Smooth muscle cell (in vitro differentiated cells): ENCODE results near the gene ZBTB24. TPM values are rescaled to one million over a fixed set of nuclear protein-coding genes. Genes with fewer than 3 reads are reported as not detected.
"Not testable (repeated sequence)": the region's sequence is repeated elsewhere in the genome, so short reads cannot be mapped to it uniquely, and the experiment has no call there.

Source experiments
- DNase-seq: peaks from one replicate; lab custom pipeline; 2025; ENCODE audit not compliant: unreplicated experiment; lab: John Stamatoyannopoulos, UW
- H2AFZ ChIP-seq: fragments of 200-600 bp; sonication (generic); 2 replicates; pipeline ENCODE4 v1.6.0; 2016; ENCODE audit warnings: antibody characterized with exemption, low read depth, mild to moderate bottlenecking
- H3F3A ChIP-seq: fragments of 200-600 bp; sonication (generic); 2 replicates; pipeline ENCODE4 v1.6.0; 2017; ENCODE audit warnings: antibody characterized with exemption, low read depth
- H3K27ac ChIP-seq: fragments of 200-600 bp; sonication (generic); 2 replicates; pipeline ENCODE4 v1.5.1; 2016; ENCODE audit warnings: low read depth, mild to moderate bottlenecking
- H3K27me3 ChIP-seq: fragments of 200-600 bp; sonication (generic); 2 replicates; pipeline ENCODE4 v1.6.1; 2016; ENCODE audit warnings: low read depth, mild to moderate bottlenecking
- H3K36me3 ChIP-seq: fragments of 200-600 bp; sonication (generic); 2 replicates; pipeline ENCODE4 v1.5.1; 2016; ENCODE audit warnings: low read depth
- H3K4me1 ChIP-seq: fragments of 200-600 bp; sonication (generic); 2 replicates; pipeline ENCODE4 v1.5.1; 2016; ENCODE audit warnings: low read depth
- H3K4me2 ChIP-seq: fragments of 200-600 bp; sonication (generic); 2 replicates; pipeline ENCODE4 v1.6.0; 2016; ENCODE audit warnings: mild to moderate bottlenecking
- H3K4me3 ChIP-seq: fragments of 200-600 bp; sonication (generic); 2 replicates; pipeline ENCODE4 v1.5.1; 2016; ENCODE audit warnings: mild to moderate bottlenecking
- H3K79me2 ChIP-seq: fragments of 200-600 bp; sonication (generic); 2 replicates; pipeline ENCODE4 v1.6.0; 2016; ENCODE audit warnings: low read depth, mild to moderate bottlenecking
- H3K9ac ChIP-seq: fragments of 200-600 bp; sonication (generic); 2 replicates; pipeline ENCODE4 v1.6.0; 2016; ENCODE audit warnings: low read depth
- H3K9me3 ChIP-seq: fragments of 200-600 bp; sonication (generic); replicated peaks from 2 replicates; pipeline ENCODE4 v1.5.1; 2016; ENCODE audit warnings: low read depth
- H4K20me1 ChIP-seq: fragments of 200-600 bp; sonication (generic); 2 replicates; pipeline ENCODE4 v1.6.0; 2016; ENCODE audit warnings: low read depth
- WGBS: methylation state at CpG from one replicate; pipeline ENCODE4 v1.1.7; 2016; ENCODE audit warnings: low lambda C conversion rate; 5-methylcytosine and 5-hydroxymethylcytosine counted together
- polyA plus RNA-seq: library from polyadenylated mRNA; unstranded; fragments of >200 nt; fragmentation: Nextera tagmentation; extraction: Ambion mirVana; gene quantifications from 2 replicates; pipeline ENCODE4 v1.2.1, GENCODE V29; 2016
- total RNA-seq: library from RNA; depleted of rRNA; stranded (reverse); fragments of >200 nt; gene quantifications from 2 replicates; pipeline ENCODE4 v1.2.3, GENCODE V29; 2014
- TF ChIP-seq, protein P1 (sequence below): fragments of 200-600 bp; sonication (generic); IDR thresholded peaks from 2 replicates; pipeline ENCODE4 v1.5.1; 2017; ENCODE audit warnings: borderline replicate concordance, mild to moderate bottlenecking, antibody characterized with exemption; ENCODE audit not compliant: insufficient read depth, poor library complexity, severe bottlenecking

The ZBTB24 gene
- total and polyA plus RNA-seq, 2 experiments from 2014 or later = 1.3 to 6.6 TPM

GRCh38 chr6:109526905-109527628, 44.0 kb upstream of the ZBTB24 start:
- TF ChIP-seq, protein P1, sequence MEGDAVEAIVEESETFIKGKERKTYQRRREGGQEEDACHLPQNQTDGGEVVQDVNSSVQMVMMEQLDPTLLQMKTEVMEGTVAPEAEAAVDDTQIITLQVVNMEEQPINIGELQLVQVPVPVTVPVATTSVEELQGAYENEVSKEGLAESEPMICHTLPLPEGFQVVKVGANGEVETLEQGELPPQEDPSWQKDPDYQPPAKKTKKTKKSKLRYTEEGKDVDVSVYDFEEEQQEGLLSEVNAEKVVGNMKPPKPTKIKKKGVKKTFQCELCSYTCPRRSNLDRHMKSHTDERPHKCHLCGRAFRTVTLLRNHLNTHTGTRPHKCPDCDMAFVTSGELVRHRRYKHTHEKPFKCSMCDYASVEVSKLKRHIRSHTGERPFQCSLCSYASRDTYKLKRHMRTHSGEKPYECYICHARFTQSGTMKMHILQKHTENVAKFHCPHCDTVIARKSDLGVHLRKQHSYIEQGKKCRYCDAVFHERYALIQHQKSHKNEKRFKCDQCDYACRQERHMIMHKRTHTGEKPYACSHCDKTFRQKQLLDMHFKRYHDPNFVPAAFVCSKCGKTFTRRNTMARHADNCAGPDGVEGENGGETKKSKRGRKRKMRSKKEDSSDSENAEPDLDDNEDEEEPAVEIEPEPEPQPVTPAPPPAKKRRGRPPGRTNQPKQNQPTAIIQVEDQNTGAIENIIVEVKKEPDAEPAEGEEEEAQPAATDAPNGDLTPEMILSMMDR = peak; percentile 60
- Histone ChIP-seq H3K4me2 (no peak overlapping the region), H3K4me3 (no peak overlapping the region), H4K20me1 (no peaks in the 10 kb centered on the region), H3K4me1 (no peaks in the 10 kb centered on the region), H3K27me3 (no peaks in the 10 kb centered on the region), H3K9ac (no peak overlapping the region), H3K27ac (no peak overlapping the region), H2AFZ (no peak overlapping the region), H3K79me2 (no peaks in the 10 kb centered on the region), H3K9me3 (no peaks in the 10 kb centered on the region), H3K36me3 (no peaks in the 10 kb centered on the region), H3F3A (no peaks in the 10 kb centered on the region)
- no peak for DNase-seq
- 53% methylated on average over 7 of the region's 7 CpGs for WGBS

DNA sequence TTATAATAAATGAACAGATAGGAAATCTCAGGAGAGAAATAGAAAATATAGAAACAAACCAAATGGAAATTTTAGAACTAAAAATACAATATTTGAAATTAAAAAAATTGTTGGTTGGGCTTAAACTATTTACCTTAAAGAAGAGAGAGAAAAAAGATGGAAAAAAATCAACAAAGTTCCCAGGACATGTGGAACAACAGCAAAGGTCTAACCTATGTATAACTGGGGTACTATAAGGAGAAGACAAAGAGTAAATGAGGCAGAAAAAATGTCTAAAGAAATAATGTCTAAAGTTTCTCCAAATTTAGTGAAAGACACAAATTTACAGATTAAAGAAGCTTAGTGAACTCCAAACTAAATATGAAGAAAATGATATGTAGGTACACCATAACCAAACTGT, 41.1 kb upstream of the ZBTB24 start:
- H3F3A ChIP-seq = no peaks in the 10 kb centered on the region
- H3K4me1 ChIP-seq = no peaks in the 10 kb centered on the region
- no peaks in the 10 kb centered on the region for H3K27me3 ChIP-seq
- H3K4me3 ChIP-seq = no peak overlapping the region
- TF ChIP-seq, protein P1 = no peak
- no peaks in the 10 kb centered on the region for H3K9me3 ChIP-seq
- H3K36me3 ChIP-seq = no peaks in the 10 kb centered on the region
- H2AFZ ChIP-seq = no peak overlapping the region
- H3K79me2 ChIP-seq = no peaks in the 10 kb centered on the region
- no peaks in the 10 kb centered on the region for H4K20me1 ChIP-seq
- no peak for DNase-seq
- no peak overlapping the region for H3K27ac ChIP-seq
- H3K9ac ChIP-seq = no peak overlapping the region
- H3K4me2 ChIP-seq = no peak overlapping the region

DNA sequence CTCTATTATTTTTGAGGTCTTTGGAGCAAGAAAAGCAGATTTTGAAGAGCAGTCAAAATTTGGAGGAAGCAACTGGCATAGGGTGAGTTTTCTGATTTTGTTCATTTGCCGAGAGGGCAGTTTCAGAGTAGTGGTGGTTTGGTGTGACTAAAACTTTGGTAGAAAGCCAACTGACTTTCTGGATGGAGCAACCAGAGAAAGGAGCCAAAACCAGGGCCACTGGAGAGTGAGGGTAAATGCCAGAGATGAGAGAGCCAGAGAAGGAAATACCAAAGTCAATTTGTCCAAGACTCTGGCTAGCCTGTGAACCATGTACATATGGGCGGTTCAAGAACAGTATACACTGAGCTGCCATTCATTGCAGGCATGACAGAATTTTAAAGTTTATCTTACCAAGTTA, 40.5 kb upstream of the ZBTB24 start:
- no peak for DNase-seq
- Histone ChIP-seq H3K36me3 (no peaks in the 10 kb centered on the region), H3K27me3 (no peaks in the 10 kb centered on the region), H3K9me3 (no peaks in the 10 kb centered on the region), H3K4me1 (no peaks in the 10 kb centered on the region), H3K79me2 (no peaks in the 10 kb centered on the region), H4K20me1 (no peaks in the 10 kb centered on the region), H3K4me3 (no peak overlapping the region), H3F3A (no peaks in the 10 kb centered on the region), H3K4me2 (no peak overlapping the region), H3K27ac (no peak overlapping the region), H2AFZ (no peak overlapping the region), H3K9ac (no peak overlapping the region)
- WGBS = 92% methylated on average over 2 of the region's 2 CpGs
- TF ChIP-seq, protein P1 = no peak

DNA sequence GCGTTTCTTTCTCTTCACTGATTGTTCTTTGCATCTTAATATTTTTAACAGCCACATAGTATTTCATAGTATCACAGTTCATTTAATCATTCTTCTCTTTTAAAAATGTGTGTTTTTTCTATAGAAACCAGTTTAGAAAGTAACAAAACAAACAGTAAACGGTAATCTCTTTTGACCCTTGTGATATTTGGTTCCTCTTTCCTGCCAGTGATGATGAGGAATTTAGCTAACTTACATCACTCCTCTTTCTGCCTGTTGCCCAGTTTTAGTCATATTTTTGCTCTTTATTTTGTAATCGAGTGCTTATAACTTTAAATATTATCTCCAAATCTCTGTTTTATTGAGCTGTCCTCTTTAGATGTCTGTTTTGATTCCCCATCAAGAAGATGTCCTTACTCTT, 38.1 kb upstream of the ZBTB24 start:
- TF ChIP-seq, protein P1 = no peak
- Histone ChIP-seq H3K9me3 (no peaks in the 10 kb centered on the region), H3K9ac (no peak overlapping the region), H3K4me2 (no peak overlapping the region), H3K79me2 (no peaks in the 10 kb centered on the region), H3K36me3 (no peaks in the 10 kb centered on the region), H4K20me1 (no peaks in the 10 kb centered on the region), H3K27ac (no peak overlapping the region), H3K4me1 (no peaks in the 10 kb centered on the region), H2AFZ (no peak overlapping the region), H3K4me3 (no peak overlapping the region), H3F3A (no peaks in the 10 kb centered on the region), H3K27me3 (no peaks in the 10 kb centered on the region)
- WGBS = 85% methylated on average over 3 of the region's 3 CpGs
- no peak for DNase-seq

DNA sequence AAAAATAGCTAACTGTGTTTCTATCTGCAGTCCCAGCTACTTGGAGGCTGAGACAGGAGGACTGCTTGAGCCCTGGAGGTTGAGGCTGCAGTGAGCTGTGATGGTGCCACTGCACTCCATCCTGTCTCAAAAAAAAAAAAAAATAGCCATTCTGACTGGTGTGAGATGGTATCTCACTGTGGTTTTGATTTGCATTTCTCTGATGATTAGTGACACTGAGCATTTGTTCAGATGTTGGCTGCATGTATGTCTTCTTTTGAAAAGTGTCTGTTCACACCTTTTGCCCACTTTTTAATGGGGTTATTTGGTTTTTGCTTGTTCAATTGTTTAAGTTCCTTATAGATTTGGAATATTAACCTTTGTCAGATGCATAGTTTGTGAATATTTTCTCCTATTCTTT, 36.6 kb upstream of the ZBTB24 start:
- H2AFZ ChIP-seq, H3K9me3 ChIP-seq, H4K20me1 ChIP-seq, H3K27me3 ChIP-seq, H3F3A ChIP-seq, H3K9ac ChIP-seq, H3K4me3 ChIP-seq, DNase-seq, H3K4me2 ChIP-seq, H3K36me3 ChIP-seq, H3K79me2 ChIP-seq, H3K4me1 ChIP-seq, H3K27ac ChIP-seq: not testable (repeated sequence)
